Lung (tissue), 12 donors: ENCODE results near the gene DAPK2. TPM values are rescaled to one million over a fixed set of nuclear protein-coding genes. Genes with fewer than 3 reads are reported as not detected.

Experiments
- ATAC-seq: fragments of 200-7000 bp; cut with Tn5 transposase; one replicate; pipeline ENCODE4 v1.9.1; 2020; ENCODE audit warnings: moderate number of reproducible peaks; ENCODE audit not compliant: insufficient read depth, low FRiP score
- DNase-seq, 3 donors: peaks; one replicate each; pipeline ENCODE4 v3.0.0-alpha.2; 2013 to 2017
- H3K27ac ChIP-seq, 2 donors: one replicate each; pipeline ENCODE4 v1.5.1; 2013; ENCODE audit warnings: mild to moderate bottlenecking in 2 of 2, moderate library complexity in 2 of 2, control low read depth in 1 of 2, inconsistent platforms in 1 of 2, low read depth in 1 of 2, low read length in 1 of 2
- H3K27me3 ChIP-seq, 3 donors: one replicate each; pipeline ENCODE4 v1.5.1; 2013; ENCODE audit warnings: low read length in 2 of 3; ENCODE audit not compliant: control insufficient read depth in 3 of 3, insufficient read depth in 3 of 3
- H3K36me3 ChIP-seq, 4 donors: one replicate each; pipeline ENCODE4 v1.5.1; 2013; ENCODE audit warnings: low read length in 4 of 4, mild to moderate bottlenecking in 1 of 4, moderate library complexity in 1 of 4; ENCODE audit not compliant: control insufficient read depth in 4 of 4, insufficient read depth in 4 of 4
- H3K4me1 ChIP-seq, 5 donors: one replicate each; pipeline ENCODE4 v1.5.1; 2013; ENCODE audit warnings: low read length in 5 of 5, mild to moderate bottlenecking in 2 of 5, moderate library complexity in 1 of 5; ENCODE audit not compliant: control insufficient read depth in 5 of 5, insufficient read depth in 5 of 5
- H3K4me3 ChIP-seq: one replicate; pipeline ENCODE4 v1.5.1; 2013; ENCODE audit warnings: mild to moderate bottlenecking, control low read depth, moderate library complexity
- H3K9ac ChIP-seq, 2 donors: one replicate each; pipeline ENCODE4 v1.5.1; 2013; ENCODE audit warnings: low read length in 2 of 2, control low read depth in 1 of 2; ENCODE audit not compliant: insufficient read depth in 1 of 2
- H3K9me3 ChIP-seq, 4 donors: one replicate each; pipeline ENCODE4 v1.5.1; 2013; ENCODE audit warnings: low read length in 3 of 4, mild to moderate bottlenecking in 1 of 4, moderate library complexity in 1 of 4; ENCODE audit not compliant: control insufficient read depth in 4 of 4, insufficient read depth in 3 of 4
- CTCF ChIP-seq: IDR thresholded peaks from 2 replicates; pipeline ENCODE4 v1.5.1; 2012; ENCODE audit warnings: mild to moderate bottlenecking; ENCODE audit errors: control extremely low read depth, extremely low read depth
- WGBS, 2 donors: extraction: QIAGEN DNeasy Blood & Tissue Kit; methylation state at CpG; one replicate each; pipeline ENCODE4 v1.1.7; 2013; 5-methylcytosine and 5-hydroxymethylcytosine counted together
- polyA plus RNA-seq, 2 donors: library from polyadenylated mRNA; stranded (reverse); fragments of 200-250 nt; gene quantifications; one replicate each; pipeline ENCODE4 v1.2.1, GENCODE V29; 2013
- total RNA-seq, 2 donors: library from RNA; depleted of rRNA in 1 of 2; stranded (reverse); fragments of >200 nt in 1 of 2; gene quantifications; one replicate each; pipeline ENCODE4 v1.2.1, GENCODE V29; 2014 to 2021
- donor health status: control.
- donor health status: control.
- donor health status: Bipolar disorder and iron deficiency.
- donor health status: healthy.
- donor health status: DM: yes; HTN: yes; CAD: no.

The DAPK2 gene
- total and polyA plus RNA-seq, 4 donors, result 20.5 to 59.0 (median 49.1) TPM

GRCh38 chr15:63928185-63928842 lies 118.0 kb downstream of the DAPK2 start:
- Histone ChIP-seq H3K27me3 (no peaks in the 10 kb centered on the region), H3K9me3 (no peaks in the 10 kb centered on the region), H3K27ac (no peak overlapping the region), H3K4me1 (peaks cover 0 to 8% (median 0%) of the 10 kb centered on the region in 5 donors), H3K36me3 (peaks cover 0 to 11% (median 4%) of the 10 kb centered on the region in 4 donors), H3K9ac (no peak overlapping the region), H3K4me3 (no peak overlapping the region)
- ATAC-seq (no peak), DNase-seq (no peak)
- TF ChIP-seq CTCF, result no peak
- WGBS, 2 donors, result 85 to 86% methylated on average over 2 of the region's 2 CpGs

DNA sequence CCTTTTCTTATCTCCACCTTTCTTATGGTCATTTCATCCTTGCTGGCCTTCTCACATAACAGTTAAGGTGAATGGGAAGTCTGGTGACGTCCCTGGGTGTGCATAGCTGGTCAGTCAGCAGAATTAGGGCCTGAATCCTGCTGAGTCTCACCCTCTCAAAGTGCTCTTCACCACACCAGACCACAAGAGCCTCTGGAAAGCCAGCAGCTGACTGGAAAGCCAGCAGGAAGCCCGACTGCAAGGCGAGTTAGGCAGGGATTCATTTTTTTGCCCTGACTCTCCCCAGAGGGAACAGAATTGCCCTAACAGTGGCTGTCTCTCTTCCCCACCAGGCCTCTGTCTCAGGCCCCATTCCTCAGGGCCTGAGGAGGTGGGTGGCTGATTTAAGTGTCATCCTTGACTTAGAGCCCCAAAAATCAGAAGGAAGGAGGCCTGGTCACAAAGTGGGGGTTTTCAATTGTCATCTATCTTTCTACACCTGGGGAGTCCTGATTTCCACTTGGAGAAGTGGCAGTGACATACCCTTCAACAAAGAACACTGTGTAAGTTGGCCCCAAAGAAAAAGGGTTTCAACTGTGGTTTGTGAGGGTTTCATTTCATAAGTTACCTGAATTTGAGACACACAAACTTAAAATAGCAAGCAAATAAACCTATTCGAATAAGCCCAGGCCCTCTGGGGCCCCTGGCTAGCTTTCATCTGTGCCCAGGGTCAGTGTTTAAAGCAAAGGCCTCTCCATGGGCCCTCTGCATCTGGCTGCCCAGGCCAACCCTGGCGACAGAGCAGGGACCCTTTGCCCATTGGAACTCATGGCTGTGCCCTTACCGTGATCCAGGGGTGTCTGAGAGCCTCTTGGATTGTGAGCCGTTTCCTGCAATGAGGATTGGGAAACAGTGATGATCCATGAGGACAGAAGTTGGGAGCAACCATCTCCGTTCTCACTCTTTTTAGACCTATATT lies 122.0 kb downstream of the DAPK2 start:
- Histone ChIP-seq H3K27me3 (no peaks in the 10 kb centered on the region), H3K9me3 (no peaks in the 10 kb centered on the region), H3K36me3 (peaks cover 0 to 12% (median 1%) of the 10 kb centered on the region in 4 donors), H3K27ac (no peak overlapping the region), H3K9ac (no peak overlapping the region), H3K4me1 (peaks cover 0 to 8% (median 0%) of the 10 kb centered on the region in 5 donors), H3K4me3 (no peak overlapping the region)
- whole genome bisulfite sequencing, 2 donors, result 92 to 93% methylated on average over 8 of the region's 8 CpGs
- DNase-seq, result no peak
- no peak for ATAC-seq
- TF ChIP-seq CTCF, result no peak

DNA sequence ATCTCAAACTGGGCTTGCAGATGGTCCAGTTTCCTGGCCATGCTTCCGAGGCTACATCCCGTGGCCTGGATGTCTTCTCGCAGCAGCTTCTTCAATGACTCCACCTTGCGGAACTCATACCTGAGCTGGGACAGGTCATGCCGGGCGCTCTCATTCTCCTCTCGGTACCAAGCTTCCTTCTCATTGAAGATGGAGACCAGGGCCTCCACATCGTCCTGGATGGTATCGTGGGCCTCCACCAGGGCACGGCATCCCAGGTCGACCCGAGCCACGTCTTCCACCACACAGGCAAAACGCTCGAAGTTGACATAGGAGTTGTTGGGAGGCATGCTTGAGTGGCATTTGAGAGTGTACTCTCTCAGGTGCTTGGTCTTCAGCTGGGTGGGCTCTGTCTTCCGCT lies 123.4 kb downstream of the DAPK2 start:
- no peak for TF ChIP-seq CTCF
- WGBS, 2 donors, result 86 to 89% methylated on average over 16 of the region's 16 CpGs

More for the DNA sequence above, 123.4 kb downstream of the DAPK2 start:
- Histone ChIP-seq H3K27me3 (no peaks in the 10 kb centered on the region), H3K9me3 (no peaks in the 10 kb centered on the region), H3K4me3 (no peak overlapping the region), H3K4me1 (peaks cover 0 to 8% (median 0%) of the 10 kb centered on the region in 5 donors), H3K27ac (no peak overlapping the region), H3K36me3 (peaks cover 0 to 12% (median 1%) of the 10 kb centered on the region in 4 donors), H3K9ac (no peak overlapping the region)
- ATAC-seq, result no peak
- DNase-seq, result no peak
